Caco-2 (cell line): ENCODE measurements around the gene SFT2D1. TPM values are rescaled to one million over a fixed set of nuclear protein-coding genes. Genes with fewer than 3 reads are reported as not detected.

Experiments
- BruUV-seq: library from RNA; stranded (reverse); fragments of 400-500 nt; replicated peaks from 2 replicates; lab custom pipeline; 2021; lab: Mats Ljungman, UMichigan
- CTCF ChIA-PET: fragments of 300-600 bp; sonication (Branson Sonifier 250); formaldehyde crosslinking; loops from one replicate; lab custom pipeline; 2022; ENCODE audit warnings: antibody characterized with exemption; lab: Charles Lee
- POLR2A ChIA-PET: fragments of 300-600 bp; sonication (Branson Sonifier 250); formaldehyde crosslinking; loops from one replicate; lab custom pipeline; 2022; ENCODE audit warnings: antibody characterized with exemption; lab: Charles Lee
- DNase-seq, 2 experiments: peaks; one replicate each; pipeline versions ENCODE4 v3.0.0 to v3.0.0-alpha.2; 2020 to 2022
- H3K27me3 ChIP-seq: replicated peaks from 2 replicates; pipeline ENCODE4 v1.6.0; 2011; ENCODE audit warnings: low read length; ENCODE audit not compliant: control insufficient read depth, insufficient read depth
- H3K36me3 ChIP-seq: 2 replicates; pipeline ENCODE4 v1.5.1; 2011; ENCODE audit warnings: low read length; ENCODE audit not compliant: control insufficient read depth, insufficient read depth
- H3K4me1 ChIP-seq: fragments of 250-450 bp; sonication (Bioruptor Pico); 2 replicates; pipeline ENCODE4 v1.5.1; 2020; ENCODE audit warnings: mild to moderate bottlenecking
- H3K4me3 ChIP-seq: 2 replicates; pipeline ENCODE4 v1.5.1; 2011; ENCODE audit warnings: low read depth, mild to moderate bottlenecking, control low read depth, low read length
- H3K9me3 ChIP-seq: fragments of 250-450 bp; sonication (Bioruptor Pico); 2 replicates; pipeline ENCODE4 v1.5.1; 2020; ENCODE audit warnings: mild to moderate bottlenecking, moderate library complexity
- H3K27ac Mint-ChIP-seq: one replicate; pipeline ENCODE4 v1.8.0; 2022; ENCODE audit warnings: mixed read lengths; ENCODE audit not compliant: unreplicated experiment
- H3K27me3 Mint-ChIP-seq: one replicate; pipeline ENCODE4 v1.8.0; 2022; ENCODE audit warnings: mixed read lengths; ENCODE audit not compliant: insufficient read depth, unreplicated experiment
- H3K36me3 Mint-ChIP-seq: one replicate; pipeline ENCODE4 v1.8.0; 2022; ENCODE audit warnings: mild to moderate bottlenecking, mixed read lengths; ENCODE audit not compliant: insufficient read depth, unreplicated experiment
- H3K4me1 Mint-ChIP-seq: one replicate; pipeline ENCODE4 v1.8.0; 2022; ENCODE audit warnings: low read depth, mixed read lengths; ENCODE audit not compliant: unreplicated experiment
- H3K4me3 Mint-ChIP-seq: one replicate; pipeline ENCODE4 v1.8.0; 2022; ENCODE audit warnings: mild to moderate bottlenecking, moderate library complexity, mixed read lengths; ENCODE audit not compliant: unreplicated experiment
- H3K9me3 Mint-ChIP-seq: one replicate; pipeline ENCODE4 v1.8.0; 2022; ENCODE audit warnings: mixed read lengths; ENCODE audit not compliant: unreplicated experiment
- intact Hi-C: fragments of 100-400 bp; cut with micrococcal nuclease; formaldehyde crosslinking; loops from one replicate; pipeline ENCODE4 v1.10.0; 2022; ENCODE audit not compliant: unreplicated experiment
- total RNA-seq: library from RNA; stranded (reverse); gene quantifications from 2 replicates; pipeline ENCODE4 v1.2.3, GENCODE V29; 2022
- TF ChIP-seq, protein P1 (sequence below), 2 experiments: fragments of 200-600 bp in 1 of 2; IDR thresholded peaks; 1 replicate in 1 of 2; 2 replicates in 1 of 2; pipeline versions ENCODE4 v1.5.1 to v1.8.0; 2011 to 2022; ENCODE audit warnings: antibody characterized with exemption in 1 of 2, control low read depth in 1 of 2, inconsistent platforms in 1 of 2, low read depth in 1 of 2, low read length in 1 of 2, mild to moderate bottlenecking in 1 of 2, moderate library complexity in 1 of 2; ENCODE audit not compliant: insufficient read depth in 1 of 2, severe bottlenecking in 1 of 2, unreplicated experiment in 1 of 2

Gene SFT2D1
- total RNA-seq, 1 experiment from 2014 or later: 48.1 TPM

DNA sequence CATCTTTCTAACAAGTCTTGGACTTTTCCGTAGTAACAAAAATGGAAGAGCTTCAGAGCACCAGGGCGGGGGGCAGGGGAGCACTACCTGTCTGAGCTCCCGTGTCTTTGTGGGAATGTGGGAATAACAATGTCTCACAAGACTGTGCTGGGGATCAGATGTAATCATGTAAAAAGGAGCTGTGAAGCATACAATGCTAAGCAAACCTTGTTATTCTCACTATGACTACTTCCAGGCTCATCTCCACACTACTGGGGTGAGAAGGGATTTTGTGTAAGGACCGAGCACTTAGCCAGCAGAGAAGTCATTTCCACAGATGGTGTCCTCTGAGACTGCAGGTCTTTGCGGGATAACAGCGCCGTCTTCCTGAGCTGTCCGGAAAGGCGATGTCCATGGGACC lies 61.2 kb downstream of the SFT2D1 start:
- no peaks in the 10 kb centered on the region for H3K4me1 Mint-ChIP-seq
- POLR2A ChIA-PET: no interaction called here

DNA sequence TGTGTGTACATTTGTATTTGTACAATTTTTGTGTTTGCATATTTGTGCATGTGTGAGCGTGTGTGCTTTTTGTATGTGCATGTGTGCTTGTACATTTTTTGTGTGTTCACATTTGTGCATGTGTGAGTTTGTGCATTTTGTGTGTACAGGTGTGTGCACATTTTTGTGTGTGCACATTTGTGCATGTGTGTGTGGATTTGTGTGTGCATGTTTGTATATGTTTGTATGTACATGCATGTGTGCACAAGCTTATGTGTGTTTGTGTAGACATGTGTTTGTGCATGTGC lies 63.0 kb downstream of the SFT2D1 start:
- ChIA-PET POLR2A (no interaction called here), CTCF (no interaction called here)
- no peak for DNase-seq
- intact Hi-C loops: loop anchor here (5.0 kb wide), 1 partner anchor 122 kb away; no protein-coding TSS in a partner anchor
- Histone ChIP-seq H3K4me3 (no peak overlapping the region), H3K4me1 (no peaks in the 10 kb centered on the region), H3K9me3 (no peaks in the 10 kb centered on the region), H3K27me3 (no peaks in the 10 kb centered on the region; the same call in 1 of the 2 replicates), H3K36me3 (no peaks in the 10 kb centered on the region)
- BruUV-seq: no TSS peak
- H3K27ac Mint-ChIP-seq: no peak overlapping the region
- no peaks in the 10 kb centered on the region for H3K9me3 Mint-ChIP-seq
- TF ChIP-seq, protein P1, sequence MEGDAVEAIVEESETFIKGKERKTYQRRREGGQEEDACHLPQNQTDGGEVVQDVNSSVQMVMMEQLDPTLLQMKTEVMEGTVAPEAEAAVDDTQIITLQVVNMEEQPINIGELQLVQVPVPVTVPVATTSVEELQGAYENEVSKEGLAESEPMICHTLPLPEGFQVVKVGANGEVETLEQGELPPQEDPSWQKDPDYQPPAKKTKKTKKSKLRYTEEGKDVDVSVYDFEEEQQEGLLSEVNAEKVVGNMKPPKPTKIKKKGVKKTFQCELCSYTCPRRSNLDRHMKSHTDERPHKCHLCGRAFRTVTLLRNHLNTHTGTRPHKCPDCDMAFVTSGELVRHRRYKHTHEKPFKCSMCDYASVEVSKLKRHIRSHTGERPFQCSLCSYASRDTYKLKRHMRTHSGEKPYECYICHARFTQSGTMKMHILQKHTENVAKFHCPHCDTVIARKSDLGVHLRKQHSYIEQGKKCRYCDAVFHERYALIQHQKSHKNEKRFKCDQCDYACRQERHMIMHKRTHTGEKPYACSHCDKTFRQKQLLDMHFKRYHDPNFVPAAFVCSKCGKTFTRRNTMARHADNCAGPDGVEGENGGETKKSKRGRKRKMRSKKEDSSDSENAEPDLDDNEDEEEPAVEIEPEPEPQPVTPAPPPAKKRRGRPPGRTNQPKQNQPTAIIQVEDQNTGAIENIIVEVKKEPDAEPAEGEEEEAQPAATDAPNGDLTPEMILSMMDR (IDR thresholded peaks at IDR 0.05; ENCODE audit: insufficient read depth in 1 of 2, low read depth in 1 of 2, low read length in 1 of 2, severe bottlenecking in 1 of 2, unreplicated experiment in 1 of 2): no peak
- no peaks in the 10 kb centered on the region for H3K27me3 Mint-ChIP-seq
- no peak overlapping the region for H3K4me3 Mint-ChIP-seq
- no peaks in the 10 kb centered on the region for H3K4me1 Mint-ChIP-seq
- no peaks in the 10 kb centered on the region for H3K36me3 Mint-ChIP-seq

More for the DNA sequence above, 61.2 kb downstream of the SFT2D1 start:
- Mint-ChIP-seq H3K27ac (no peak overlapping the region), H3K27me3 (peaks cover 3% of the 10 kb centered on the region), H3K36me3 (no peaks in the 10 kb centered on the region), H3K9me3 (no peaks in the 10 kb centered on the region), H3K4me3 (no peak overlapping the region)
- BruUV-seq: no TSS peak
- Histone ChIP-seq H3K27me3 (no peaks in the 10 kb centered on the region; the same call in 1 of the 2 replicates), H3K4me1 (no peaks in the 10 kb centered on the region), H3K4me3 (no peak overlapping the region), H3K9me3 (no peaks in the 10 kb centered on the region), H3K36me3 (no peaks in the 10 kb centered on the region)
- CTCF ChIA-PET: interaction anchor here (1.3 to 1.4 kb wide), 2 partner anchors 119 to 120 kb away, joined by 3 to 4 read pairs; no protein-coding TSS in a partner anchor
- intact Hi-C loops: no loop called here
- TF ChIP-seq, protein P1 (IDR thresholded peaks at IDR 0.05; ENCODE audit: insufficient read depth in 1 of 2, low read depth in 1 of 2, low read length in 1 of 2, severe bottlenecking in 1 of 2, unreplicated experiment in 1 of 2): no peak
- DNase-seq: no peak

DNA sequence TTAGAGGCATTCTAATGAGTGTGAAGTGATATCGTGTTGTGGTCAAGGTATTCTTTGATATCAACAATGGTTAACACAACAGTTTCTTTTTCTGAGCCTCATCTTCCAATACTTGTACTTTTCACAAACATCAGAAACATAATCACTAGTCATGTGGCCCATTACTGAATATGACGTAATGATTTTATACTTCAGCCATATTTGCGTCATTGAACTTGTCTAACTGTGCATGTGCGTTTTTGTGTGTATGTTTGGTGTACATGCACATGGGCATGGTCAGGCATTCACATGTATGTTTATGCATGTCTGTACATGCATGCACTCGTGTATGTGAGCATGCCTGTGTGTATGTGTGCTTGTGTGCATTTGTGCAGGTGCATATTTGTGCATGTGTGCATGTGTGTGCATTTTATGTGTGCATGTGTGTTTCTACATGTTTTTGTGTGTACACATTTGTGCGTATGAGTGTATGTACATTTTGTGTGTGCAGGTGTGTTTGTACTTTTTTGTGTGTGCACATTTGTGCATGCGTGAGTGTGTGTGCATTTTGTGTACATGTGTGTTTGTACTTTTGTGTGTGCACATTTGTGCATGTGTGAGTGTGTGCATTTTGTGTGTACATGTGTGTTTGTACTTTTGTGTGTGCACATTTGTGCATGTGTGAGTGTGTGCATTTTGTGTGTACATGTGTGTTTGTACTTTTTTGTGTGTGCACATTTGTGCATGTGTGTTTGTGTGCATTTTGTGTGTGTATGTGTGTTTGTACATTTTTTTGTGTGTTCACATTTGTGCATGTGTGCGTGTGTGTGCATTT lies 63.6 kb downstream of the SFT2D1 start:
- no peaks in the 10 kb centered on the region; the same call in 1 of the 2 replicates for H3K27me3 ChIP-seq
- BruUV-seq: no TSS peak
- Mint-ChIP-seq H3K4me3 (no peak overlapping the region), H3K36me3 (no peaks in the 10 kb centered on the region), H3K27ac (no peak overlapping the region), H3K4me1 (no peaks in the 10 kb centered on the region), H3K27me3 (no peaks in the 10 kb centered on the region), H3K9me3 (no peaks in the 10 kb centered on the region)
- no peaks in the 10 kb centered on the region for H3K4me1 ChIP-seq
- H3K36me3 ChIP-seq: no peaks in the 10 kb centered on the region
- TF ChIP-seq, protein P1 (IDR thresholded peaks at IDR 0.05; ENCODE audit: insufficient read depth in 1 of 2, low read depth in 1 of 2, low read length in 1 of 2, severe bottlenecking in 1 of 2, unreplicated experiment in 1 of 2): no peak
- POLR2A ChIA-PET: no interaction called here
- no peaks in the 10 kb centered on the region for H3K9me3 ChIP-seq
- intact Hi-C loops: loop anchor here (5.0 kb wide), 1 partner anchor 121 kb away; no protein-coding TSS in a partner anchor
- CTCF ChIA-PET: no interaction called here
- H3K4me3 ChIP-seq: no peak overlapping the region
- DNase-seq: no peak
